ENCODE measurements around the gene NOL9.

DNA sequence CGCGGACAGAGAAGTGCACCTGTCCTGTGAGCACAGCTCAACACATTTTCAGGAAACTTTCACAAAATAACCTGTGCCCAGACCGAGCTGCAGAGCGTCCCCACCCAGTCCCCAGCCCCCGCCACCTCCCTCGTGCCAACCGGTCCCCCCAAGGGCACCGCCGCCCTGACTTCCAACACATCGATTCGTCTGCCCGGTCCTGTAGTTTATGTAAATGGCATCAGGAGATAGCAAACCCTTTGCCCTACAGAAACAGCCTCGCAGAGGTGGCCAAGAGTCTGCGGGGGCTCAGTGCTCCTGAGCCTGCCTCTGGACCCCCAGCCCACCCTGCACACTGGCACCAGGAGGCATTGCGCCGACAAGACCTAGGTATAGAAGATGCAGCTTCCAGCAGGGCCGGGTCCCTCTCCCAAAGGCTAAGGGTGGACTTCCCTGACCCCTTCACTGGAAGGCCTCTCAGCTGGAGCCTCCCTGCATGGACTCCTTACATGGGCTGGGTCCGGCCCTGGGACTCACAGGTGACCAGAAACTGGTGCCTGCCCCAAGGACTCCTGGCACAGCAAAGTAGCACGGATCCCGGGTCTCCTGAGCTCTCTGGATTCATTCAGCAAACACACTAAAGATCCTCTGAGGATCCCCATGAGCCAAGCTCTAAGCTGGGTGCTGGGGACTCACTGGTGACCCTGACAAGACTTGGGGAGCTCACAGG lies 56.3 kb downstream of the NOL9 start:
- no peak for TF ChIP-seq SRF (IDR thresholded peaks at IDR 0.05; ENCODE audit: low read depth in 2 of 2, low read length in 2 of 2)
- no peak for TF ChIP-seq FOS (IDR thresholded peaks at IDR 0.05; ENCODE audit: borderline replicate concordance, extremely low read depth, insufficient read length)
- TF ChIP-seq, protein P1, sequence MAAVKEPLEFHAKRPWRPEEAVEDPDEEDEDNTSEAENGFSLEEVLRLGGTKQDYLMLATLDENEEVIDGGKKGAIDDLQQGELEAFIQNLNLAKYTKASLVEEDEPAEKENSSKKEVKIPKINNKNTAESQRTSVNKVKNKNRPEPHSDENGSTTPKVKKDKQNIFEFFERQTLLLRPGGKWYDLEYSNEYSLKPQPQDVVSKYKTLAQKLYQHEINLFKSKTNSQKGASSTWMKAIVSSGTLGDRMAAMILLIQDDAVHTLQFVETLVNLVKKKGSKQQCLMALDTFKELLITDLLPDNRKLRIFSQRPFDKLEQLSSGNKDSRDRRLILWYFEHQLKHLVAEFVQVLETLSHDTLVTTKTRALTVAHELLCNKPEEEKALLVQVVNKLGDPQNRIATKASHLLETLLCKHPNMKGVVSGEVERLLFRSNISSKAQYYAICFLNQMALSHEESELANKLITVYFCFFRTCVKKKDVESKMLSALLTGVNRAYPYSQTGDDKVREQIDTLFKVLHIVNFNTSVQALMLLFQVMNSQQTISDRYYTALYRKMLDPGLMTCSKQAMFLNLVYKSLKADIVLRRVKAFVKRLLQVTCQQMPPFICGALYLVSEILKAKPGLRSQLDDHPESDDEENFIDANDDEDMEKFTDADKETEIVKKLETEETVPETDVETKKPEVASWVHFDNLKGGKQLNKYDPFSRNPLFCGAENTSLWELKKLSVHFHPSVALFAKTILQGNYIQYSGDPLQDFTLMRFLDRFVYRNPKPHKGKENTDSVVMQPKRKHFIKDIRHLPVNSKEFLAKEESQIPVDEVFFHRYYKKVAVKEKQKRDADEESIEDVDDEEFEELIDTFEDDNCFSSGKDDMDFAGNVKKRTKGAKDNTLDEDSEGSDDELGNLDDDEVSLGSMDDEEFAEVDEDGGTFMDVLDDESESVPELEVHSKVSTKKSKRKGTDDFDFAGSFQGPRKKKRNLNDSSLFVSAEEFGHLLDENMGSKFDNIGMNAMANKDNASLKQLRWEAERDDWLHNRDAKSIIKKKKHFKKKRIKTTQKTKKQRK (IDR thresholded peaks at IDR 0.05; ENCODE audit: low read depth, low read length) = no peak
- no peak for TF ChIP-seq EP300 (IDR thresholded peaks at IDR 0.05; ENCODE audit: borderline replicate concordance in 1 of 2, control insufficient read depth in 1 of 2, low read depth in 2 of 2, low read length in 2 of 2)
- TF ChIP-seq EZH2 (IDR thresholded peaks at IDR 0.05; ENCODE audit: borderline replicate concordance, control insufficient read depth, low read depth, low read length) = no peak
- TF ChIP-seq, protein P2, sequence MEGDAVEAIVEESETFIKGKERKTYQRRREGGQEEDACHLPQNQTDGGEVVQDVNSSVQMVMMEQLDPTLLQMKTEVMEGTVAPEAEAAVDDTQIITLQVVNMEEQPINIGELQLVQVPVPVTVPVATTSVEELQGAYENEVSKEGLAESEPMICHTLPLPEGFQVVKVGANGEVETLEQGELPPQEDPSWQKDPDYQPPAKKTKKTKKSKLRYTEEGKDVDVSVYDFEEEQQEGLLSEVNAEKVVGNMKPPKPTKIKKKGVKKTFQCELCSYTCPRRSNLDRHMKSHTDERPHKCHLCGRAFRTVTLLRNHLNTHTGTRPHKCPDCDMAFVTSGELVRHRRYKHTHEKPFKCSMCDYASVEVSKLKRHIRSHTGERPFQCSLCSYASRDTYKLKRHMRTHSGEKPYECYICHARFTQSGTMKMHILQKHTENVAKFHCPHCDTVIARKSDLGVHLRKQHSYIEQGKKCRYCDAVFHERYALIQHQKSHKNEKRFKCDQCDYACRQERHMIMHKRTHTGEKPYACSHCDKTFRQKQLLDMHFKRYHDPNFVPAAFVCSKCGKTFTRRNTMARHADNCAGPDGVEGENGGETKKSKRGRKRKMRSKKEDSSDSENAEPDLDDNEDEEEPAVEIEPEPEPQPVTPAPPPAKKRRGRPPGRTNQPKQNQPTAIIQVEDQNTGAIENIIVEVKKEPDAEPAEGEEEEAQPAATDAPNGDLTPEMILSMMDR (IDR thresholded peaks at IDR 0.05 in 2 of 3, conservative IDR thresholded peaks at IDR 0.05 in 1 of 3; ENCODE audit: control insufficient read depth in 2 of 3, extremely low read depth in 1 of 3, insufficient read depth in 1 of 3, low read depth in 3 of 3, low read length in 3 of 3) = no peak
- no peak for TF ChIP-seq SMC3 (IDR thresholded peaks at IDR 0.05; ENCODE audit: borderline replicate concordance, low read length)
- TF ChIP-seq POLR2AphosphoS5 (IDR thresholded peaks at IDR 0.05; ENCODE audit: low read length) = no peak
- TF ChIP-seq BACH1 (IDR thresholded peaks at IDR 0.05; ENCODE audit: borderline replicate concordance) = no peak
- no peak for TF ChIP-seq TCF7 (IDR thresholded peaks at IDR 0.05; ENCODE audit: borderline replicate concordance)
